Body of pancreas (tissue), 4 donors: ENCODE measurements around the gene SPANXN5.
"Not testable (repeated sequence)": the region's sequence is repeated elsewhere in the genome, so short reads cannot be mapped to it uniquely, and the experiment has no call there.

Experiments
- POLR2A ChIP-seq, 3 donors: fragments of 450-650 bp; IDR thresholded peaks; one replicate each; pipeline ENCODE4 v1.6.1; 2016; ENCODE audit warnings: antibody characterized with exemption in 3 of 3, mild to moderate bottlenecking in 2 of 3
- TF ChIP-seq, protein P1 (sequence below), 7 experiments: fragments of 450-650 bp in 4 of 7; fragments of 200-600 bp in 3 of 7; sonication (generic) in 3 of 7; IDR thresholded peaks; one replicate each; pipeline ENCODE4 v1.5.1; 2016 to 2019; ENCODE audit warnings: antibody characterized with exemption in 7 of 7

DNA sequence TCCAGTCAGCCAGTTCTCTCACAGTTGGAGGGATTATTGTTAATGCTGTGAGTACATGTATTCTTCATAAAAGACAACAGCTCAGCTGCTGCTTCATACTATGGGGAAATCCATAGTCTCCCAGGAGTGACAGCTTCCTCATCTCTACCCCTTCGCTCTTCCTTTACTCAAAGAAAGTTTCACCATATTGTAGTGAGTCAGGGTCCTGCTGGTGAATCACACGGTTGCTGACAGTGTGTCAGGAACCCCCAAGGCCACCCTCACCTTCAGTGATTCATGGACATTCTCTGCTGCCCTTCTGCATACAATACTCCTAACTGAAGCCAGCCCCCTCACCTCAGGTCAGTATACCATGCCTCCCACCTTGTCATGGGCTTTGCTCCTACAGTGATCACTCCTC, 7.6 kb upstream of the SPANXN5 start:
- TF ChIP-seq, protein P1, sequence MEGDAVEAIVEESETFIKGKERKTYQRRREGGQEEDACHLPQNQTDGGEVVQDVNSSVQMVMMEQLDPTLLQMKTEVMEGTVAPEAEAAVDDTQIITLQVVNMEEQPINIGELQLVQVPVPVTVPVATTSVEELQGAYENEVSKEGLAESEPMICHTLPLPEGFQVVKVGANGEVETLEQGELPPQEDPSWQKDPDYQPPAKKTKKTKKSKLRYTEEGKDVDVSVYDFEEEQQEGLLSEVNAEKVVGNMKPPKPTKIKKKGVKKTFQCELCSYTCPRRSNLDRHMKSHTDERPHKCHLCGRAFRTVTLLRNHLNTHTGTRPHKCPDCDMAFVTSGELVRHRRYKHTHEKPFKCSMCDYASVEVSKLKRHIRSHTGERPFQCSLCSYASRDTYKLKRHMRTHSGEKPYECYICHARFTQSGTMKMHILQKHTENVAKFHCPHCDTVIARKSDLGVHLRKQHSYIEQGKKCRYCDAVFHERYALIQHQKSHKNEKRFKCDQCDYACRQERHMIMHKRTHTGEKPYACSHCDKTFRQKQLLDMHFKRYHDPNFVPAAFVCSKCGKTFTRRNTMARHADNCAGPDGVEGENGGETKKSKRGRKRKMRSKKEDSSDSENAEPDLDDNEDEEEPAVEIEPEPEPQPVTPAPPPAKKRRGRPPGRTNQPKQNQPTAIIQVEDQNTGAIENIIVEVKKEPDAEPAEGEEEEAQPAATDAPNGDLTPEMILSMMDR (IDR thresholded peaks at IDR 0.05): not testable (repeated sequence)
- not testable (repeated sequence) for TF ChIP-seq POLR2A (IDR thresholded peaks at IDR 0.05)
